HG03039 (cell line): ENCODE data around the gene PI4K2A.

Source experiments
- ATAC-seq: cut with Tn5 transposase; IDR thresholded peaks from one replicate; pipeline ENCODE4 v1.9.1; 2021; ENCODE audit warnings: mild to moderate bottlenecking, moderate library complexity; ENCODE audit not compliant: unreplicated experiment

Gene PI4K2A

GRCh38 chr10:97704341-97704740 lies 63.9 kb downstream of the PI4K2A start:
- no peak for ATAC-seq

- no peak for ATAC-seq
Observed at GRCh38 chr10:97705006-97705670, 64.7 kb downstream of the PI4K2A start.

GRCh38 chr10:97707134-97707861 lies 66.8 kb downstream of the PI4K2A start:
- no peak for ATAC-seq

- no peak for ATAC-seq
Observed at GRCh38 chr10:97708167-97708566, 67.7 kb downstream of the PI4K2A start.

- no peak for ATAC-seq
Observed at GRCh38 chr10:97708976-97709946, 68.8 kb downstream of the PI4K2A start.

GRCh38 chr10:97711640-97712572 lies 71.4 kb downstream of the PI4K2A start:
- no peak for ATAC-seq

DNA sequence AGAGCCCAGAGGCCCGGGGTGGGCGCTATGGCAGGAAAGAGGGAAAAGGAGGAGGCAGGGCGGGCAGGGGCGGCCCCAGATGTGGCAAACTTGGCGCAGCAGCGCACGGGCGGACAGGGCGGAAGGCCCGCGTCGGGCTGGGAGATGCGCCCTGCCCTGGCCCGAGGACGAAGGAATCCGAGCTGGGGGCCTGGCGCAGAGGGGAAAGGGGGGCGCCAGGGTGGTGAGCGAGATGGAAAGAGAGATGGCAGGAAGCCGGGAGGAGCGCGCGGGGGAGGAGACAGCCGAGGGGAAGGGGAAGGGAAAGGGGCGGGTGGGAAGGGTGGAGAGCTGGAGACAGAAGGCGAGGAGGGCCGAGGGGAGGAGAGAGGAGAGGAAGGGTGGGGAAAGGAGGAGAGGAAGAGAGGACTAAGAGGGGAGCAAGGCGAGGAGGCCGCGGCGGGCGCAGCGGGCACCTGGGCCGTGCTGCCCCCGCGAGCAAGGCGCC lies 72.9 kb downstream of the PI4K2A start, which contains the start of gene MARVELD1:
MARVELD1 (plus strand) TSS at position 392 of the 487 bp plus-strand sequence. CDS start 147 bp downstream, outside the sequence.
- no peak for ATAC-seq

DNA sequence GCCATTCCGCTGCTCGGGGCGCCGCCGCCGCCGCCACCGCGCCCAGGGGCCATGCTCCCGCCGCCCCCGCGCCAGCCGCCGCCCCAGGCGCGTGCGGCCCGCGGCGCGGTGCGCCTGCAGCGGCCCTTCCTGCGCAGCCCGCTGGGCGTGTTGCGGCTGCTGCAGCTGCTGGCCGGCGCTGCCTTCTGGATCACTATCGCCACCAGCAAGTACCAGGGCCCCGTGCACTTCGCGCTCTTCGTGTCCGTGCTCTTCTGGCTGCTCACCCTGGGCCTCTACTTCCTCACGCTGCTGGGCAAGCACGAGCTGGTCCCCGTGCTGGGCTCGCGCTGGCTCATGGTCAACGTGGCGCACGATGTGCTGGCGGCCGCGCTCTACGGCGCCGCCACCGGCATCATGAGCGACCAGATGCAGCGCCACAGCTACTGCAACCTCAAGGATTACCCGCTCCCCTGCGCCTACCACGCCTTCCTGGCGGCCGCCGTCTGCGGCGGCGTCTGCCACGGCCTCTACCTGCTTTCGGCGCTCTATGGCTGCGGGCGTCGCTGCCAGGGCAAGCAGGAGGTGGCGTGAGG lies 73.4 kb downstream of the PI4K2A start:
- peak; percentile 47 for ATAC-seq

DNA sequence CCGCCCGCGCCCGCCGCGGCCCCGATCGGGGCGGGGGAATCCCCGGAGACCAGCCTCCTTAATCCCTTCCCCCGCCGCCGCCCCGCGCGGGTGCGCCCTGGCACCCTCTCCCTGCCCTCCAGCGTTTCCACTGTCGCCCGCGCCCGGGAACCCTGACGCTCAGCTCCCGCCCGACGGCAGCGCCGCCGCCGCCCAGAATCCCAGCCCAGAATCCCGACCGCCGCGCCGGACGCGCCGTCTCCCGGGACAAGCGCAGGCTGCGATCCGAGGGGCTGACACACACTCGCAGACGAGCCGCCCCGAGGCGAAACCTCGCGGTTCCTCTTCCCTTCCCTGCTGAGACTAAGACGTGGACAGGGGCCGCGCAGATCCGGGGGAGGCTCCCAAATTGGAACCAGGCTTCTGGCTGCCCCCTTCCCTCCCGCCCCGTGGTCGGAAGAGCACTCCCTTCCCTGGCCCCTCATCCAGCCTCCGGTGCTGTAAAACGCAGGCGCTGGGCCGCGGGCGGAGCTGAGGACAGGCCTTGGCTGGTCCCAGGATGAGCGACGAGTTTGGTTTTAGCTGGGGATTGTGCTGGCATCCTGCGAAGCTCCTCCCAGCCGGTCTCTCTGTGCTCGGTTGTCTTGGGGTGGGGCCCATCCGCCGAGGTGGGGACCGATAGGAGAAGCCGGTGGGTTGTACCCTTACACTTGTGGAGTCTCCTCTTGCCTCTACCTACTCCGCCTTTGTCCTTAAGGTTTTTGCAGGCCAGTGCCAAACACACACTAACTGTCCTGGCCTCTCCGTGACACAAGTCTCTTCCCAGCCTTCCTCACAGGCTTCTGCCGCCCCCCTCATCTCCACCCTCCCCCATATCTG lies 74.2 kb downstream of the PI4K2A start:
- ATAC-seq = peak; percentile 40

DNA sequence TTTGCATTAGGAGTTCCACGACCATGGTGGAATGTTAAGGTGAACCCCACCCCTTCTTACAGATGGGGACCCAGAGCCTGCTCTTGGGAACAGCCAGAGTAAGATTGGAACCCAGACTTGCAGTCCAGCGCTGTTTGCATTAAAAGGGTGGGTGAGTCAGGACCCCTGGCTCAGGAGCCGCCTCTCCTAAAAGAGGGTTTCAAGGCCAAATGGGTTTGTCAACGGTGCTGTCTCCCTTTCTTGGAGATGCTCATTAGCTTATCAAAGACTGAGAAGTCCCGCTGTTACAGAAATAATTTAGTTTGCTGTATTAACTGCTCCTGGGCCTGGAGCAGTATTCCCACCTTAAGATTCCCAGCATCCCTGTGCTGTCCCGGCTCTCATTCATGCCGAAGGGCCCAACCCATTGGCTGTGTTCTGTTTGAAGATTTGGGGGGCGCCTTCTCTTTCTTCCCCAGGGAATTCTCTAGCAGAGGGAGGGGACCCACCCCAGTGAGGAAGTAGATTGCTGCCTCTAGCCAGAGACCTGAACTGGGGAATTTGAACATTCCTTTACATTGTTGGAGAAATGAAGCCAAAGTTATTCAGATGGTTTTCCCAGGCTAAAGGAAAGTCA lies 74.9 kb downstream of the PI4K2A start:
- no peak for ATAC-seq

- ATAC-seq = no peak
Observed at GRCh38 chr10:97717627-97718026, 77.2 kb downstream of the PI4K2A start.

GRCh38 chr10:97718178-97718577 lies 77.7 kb downstream of the PI4K2A start:
- no peak for ATAC-seq

GRCh38 chr10:97718659-97719142 lies 78.2 kb downstream of the PI4K2A start:
- no peak for ATAC-seq

DNA sequence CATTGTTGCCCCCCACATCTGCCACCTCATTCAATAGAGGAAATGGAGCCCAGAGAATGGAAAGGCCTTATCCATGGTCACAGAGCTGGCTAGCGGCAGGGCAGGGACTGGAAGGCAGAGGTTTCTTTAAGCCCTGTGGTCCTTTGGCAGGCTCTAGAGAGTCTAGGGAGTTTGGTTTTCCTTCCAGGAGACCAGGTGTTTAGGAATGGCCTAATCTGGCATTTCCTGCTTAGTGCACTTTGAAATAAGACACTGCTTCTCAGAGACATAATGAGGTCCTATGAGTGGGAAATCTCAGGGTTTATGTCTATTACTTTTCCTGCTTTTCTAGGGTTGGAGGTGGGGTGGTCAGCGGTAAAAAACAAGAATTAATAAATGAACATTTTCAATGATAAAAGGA lies 79.1 kb downstream of the PI4K2A start:
- ATAC-seq = no peak

DNA sequence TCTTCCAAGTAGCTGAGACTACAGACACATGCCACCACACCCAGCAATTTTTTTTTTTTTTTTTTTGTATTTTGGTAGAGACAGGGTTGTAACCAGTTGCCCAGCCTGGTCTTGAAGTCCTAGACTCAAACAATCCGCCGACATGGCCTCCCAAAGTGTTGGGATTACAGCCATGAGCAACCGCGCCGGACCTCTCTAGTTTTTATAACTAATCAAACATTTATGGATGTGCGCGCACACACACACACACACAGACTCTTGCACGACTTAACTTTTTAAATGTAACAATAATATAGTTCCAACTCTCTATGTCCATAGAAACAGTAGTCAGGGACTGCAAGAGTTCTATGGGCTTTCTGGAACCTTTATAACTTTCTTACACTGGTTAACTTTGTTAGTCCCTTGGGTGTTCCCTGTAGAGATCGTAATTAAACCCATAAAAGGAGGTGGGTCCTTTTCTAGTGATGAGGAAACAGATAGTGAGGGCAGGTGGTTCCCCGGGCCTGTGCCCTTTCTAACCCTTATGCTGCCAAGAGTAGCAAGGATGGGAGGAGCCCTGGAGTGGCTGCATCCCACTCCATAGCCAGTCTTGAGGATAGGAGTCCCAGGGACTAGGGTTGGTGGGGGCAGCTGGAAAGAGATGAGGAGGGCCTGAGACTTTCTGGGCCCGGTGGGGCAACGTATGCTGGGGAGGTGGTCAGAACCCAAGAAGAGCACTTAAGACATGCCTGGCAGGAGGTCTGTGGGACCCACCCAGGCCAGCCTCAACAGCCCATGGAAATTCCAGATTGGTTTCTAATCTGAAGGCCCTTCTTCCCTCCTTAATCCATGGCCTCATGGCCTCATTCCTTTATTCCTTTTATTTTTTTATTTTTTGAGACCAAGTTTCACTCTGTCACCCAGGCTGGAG lies 81.7 kb downstream of the PI4K2A start:
- no peak for ATAC-seq

DNA sequence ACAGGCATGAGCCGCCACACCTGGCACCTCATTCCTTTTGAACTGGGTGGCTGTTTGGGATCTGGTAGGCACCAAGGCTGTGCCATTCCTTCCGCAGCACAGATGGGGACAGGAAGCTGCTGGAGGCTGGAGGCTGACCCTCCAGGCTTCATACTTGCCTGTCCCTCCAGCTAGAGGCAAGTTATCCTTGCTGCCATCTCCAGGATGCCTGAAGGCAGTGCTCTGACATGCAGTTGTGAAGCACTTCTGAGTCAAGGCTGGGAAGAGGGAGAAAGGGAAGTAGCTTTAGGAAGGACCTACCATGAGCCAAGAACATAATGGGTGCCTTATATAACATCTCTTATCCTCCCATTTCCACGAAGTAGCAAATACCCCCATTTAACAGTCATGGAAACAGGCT lies 82.5 kb downstream of the PI4K2A start:
- no peak for ATAC-seq

GRCh38 chr10:97724341-97724941 lies 84.0 kb downstream of the PI4K2A start:
- no peak for ATAC-seq
